ENCODE measurements around the gene ZG16.
"Not testable (repeated sequence)": the region's sequence is repeated elsewhere in the genome, so short reads cannot be mapped to it uniquely, and the experiment has no call there.

DNA sequence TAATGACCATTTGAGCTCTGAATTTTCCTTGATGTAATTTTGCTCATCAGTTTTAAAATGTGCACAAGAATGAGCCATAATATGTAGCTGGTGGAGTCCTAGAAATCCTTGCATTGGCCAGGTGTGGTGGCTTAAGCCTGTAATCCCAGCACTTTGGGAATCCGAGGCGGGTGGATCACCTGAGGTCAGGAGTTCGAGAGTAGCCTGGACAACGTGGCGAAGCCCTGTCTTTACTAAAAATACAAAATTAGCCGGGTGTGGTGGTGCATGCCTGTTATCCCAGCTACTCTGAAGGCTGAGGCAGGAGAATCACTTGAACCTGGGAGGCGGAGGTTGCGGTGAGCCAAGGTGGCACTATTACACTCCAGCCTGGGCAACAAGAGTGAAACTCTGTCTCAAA is 21.0 kb upstream of the ZG16 start:
- TF ChIP-seq, protein P1, sequence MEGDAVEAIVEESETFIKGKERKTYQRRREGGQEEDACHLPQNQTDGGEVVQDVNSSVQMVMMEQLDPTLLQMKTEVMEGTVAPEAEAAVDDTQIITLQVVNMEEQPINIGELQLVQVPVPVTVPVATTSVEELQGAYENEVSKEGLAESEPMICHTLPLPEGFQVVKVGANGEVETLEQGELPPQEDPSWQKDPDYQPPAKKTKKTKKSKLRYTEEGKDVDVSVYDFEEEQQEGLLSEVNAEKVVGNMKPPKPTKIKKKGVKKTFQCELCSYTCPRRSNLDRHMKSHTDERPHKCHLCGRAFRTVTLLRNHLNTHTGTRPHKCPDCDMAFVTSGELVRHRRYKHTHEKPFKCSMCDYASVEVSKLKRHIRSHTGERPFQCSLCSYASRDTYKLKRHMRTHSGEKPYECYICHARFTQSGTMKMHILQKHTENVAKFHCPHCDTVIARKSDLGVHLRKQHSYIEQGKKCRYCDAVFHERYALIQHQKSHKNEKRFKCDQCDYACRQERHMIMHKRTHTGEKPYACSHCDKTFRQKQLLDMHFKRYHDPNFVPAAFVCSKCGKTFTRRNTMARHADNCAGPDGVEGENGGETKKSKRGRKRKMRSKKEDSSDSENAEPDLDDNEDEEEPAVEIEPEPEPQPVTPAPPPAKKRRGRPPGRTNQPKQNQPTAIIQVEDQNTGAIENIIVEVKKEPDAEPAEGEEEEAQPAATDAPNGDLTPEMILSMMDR (IDR thresholded peaks at IDR 0.05; ENCODE audit: low read depth, low read length, missing input control), result not testable (repeated sequence)
- TF ChIP-seq RAD21 (IDR thresholded peaks at IDR 0.05); TAF1 (conservative IDR thresholded peaks at IDR 0.05); GABPA (IDR thresholded peaks at IDR 0.05 in 1 of 2, conservative IDR thresholded peaks at IDR 0.05 in 1 of 2); YY1 (IDR thresholded peaks at IDR 0.05); SP1 (IDR thresholded peaks at IDR 0.05): not testable (repeated sequence)
- TF ChIP-seq, protein P2, sequence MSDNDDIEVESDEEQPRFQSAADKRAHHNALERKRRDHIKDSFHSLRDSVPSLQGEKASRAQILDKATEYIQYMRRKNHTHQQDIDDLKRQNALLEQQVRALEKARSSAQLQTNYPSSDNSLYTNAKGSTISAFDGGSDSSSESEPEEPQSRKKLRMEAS (IDR thresholded peaks at IDR 0.05), result not testable (repeated sequence)
- TF ChIP-seq, protein P3, sequence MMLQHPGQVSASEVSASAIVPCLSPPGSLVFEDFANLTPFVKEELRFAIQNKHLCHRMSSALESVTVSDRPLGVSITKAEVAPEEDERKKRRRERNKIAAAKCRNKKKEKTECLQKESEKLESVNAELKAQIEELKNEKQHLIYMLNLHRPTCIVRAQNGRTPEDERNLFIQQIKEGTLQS (IDR thresholded peaks at IDR 0.05), result not testable (repeated sequence)
- TF ChIP-seq, protein P4, sequence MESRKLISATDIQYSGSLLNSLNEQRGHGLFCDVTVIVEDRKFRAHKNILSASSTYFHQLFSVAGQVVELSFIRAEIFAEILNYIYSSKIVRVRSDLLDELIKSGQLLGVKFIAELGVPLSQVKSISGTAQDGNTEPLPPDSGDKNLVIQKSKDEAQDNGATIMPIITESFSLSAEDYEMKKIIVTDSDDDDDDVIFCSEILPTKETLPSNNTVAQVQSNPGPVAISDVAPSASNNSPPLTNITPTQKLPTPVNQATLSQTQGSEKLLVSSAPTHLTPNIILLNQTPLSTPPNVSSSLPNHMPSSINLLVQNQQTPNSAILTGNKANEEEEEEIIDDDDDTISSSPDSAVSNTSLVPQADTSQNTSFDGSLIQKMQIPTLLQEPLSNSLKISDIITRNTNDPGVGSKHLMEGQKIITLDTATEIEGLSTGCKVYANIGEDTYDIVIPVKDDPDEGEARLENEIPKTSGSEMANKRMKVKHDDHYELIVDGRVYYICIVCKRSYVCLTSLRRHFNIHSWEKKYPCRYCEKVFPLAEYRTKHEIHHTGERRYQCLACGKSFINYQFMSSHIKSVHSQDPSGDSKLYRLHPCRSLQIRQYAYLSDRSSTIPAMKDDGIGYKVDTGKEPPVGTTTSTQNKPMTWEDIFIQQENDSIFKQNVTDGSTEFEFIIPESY (IDR thresholded peaks at IDR 0.05), result not testable (repeated sequence)
- TF ChIP-seq, protein P5, sequence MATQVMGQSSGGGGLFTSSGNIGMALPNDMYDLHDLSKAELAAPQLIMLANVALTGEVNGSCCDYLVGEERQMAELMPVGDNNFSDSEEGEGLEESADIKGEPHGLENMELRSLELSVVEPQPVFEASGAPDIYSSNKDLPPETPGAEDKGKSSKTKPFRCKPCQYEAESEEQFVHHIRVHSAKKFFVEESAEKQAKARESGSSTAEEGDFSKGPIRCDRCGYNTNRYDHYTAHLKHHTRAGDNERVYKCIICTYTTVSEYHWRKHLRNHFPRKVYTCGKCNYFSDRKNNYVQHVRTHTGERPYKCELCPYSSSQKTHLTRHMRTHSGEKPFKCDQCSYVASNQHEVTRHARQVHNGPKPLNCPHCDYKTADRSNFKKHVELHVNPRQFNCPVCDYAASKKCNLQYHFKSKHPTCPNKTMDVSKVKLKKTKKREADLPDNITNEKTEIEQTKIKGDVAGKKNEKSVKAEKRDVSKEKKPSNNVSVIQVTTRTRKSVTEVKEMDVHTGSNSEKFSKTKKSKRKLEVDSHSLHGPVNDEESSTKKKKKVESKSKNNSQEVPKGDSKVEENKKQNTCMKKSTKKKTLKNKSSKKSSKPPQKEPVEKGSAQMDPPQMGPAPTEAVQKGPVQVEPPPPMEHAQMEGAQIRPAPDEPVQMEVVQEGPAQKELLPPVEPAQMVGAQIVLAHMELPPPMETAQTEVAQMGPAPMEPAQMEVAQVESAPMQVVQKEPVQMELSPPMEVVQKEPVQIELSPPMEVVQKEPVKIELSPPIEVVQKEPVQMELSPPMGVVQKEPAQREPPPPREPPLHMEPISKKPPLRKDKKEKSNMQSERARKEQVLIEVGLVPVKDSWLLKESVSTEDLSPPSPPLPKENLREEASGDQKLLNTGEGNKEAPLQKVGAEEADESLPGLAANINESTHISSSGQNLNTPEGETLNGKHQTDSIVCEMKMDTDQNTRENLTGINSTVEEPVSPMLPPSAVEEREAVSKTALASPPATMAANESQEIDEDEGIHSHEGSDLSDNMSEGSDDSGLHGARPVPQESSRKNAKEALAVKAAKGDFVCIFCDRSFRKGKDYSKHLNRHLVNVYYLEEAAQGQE (IDR thresholded peaks at IDR 0.05), result not testable (repeated sequence)

Data from liver (tissue), 3 donors.